DMS53 treated with DMSO at 0.1 percent for 48 hours (cell line): ENCODE data around the gene MAPKAP1.
"Not testable (repeated sequence)": the region's sequence is repeated elsewhere in the genome, so short reads cannot be mapped to it uniquely, and the experiment has no call there.

Source experiments
- DNase-seq: peaks from one replicate; lab custom pipeline; 2025; ENCODE audit not compliant: unreplicated experiment; lab: John Stamatoyannopoulos, UW

The MAPKAP1 gene

GRCh38 chr9:125732562-125732961 lies 25.6 kb upstream of the MAPKAP1 start:
- DNase-seq = no peak

GRCh38 chr9:125730168-125730567 lies 23.2 kb upstream of the MAPKAP1 start:
- no peak for DNase-seq

GRCh38 chr9:125726456-125727132 lies 19.6 kb upstream of the MAPKAP1 start:
- DNase-seq = no peak

- DNase-seq = no peak
Measured at GRCh38 chr9:125707472-125707804, 430 bp upstream of the MAPKAP1 start.

- DNase-seq = no peak
Measured at GRCh38 chr9:125705893-125706292, 1.1 kb downstream of the MAPKAP1 start.

- no peak for DNase-seq
Measured at GRCh38 chr9:125703662-125704061, 3.3 kb downstream of the MAPKAP1 start.

- no peak for DNase-seq
Measured at GRCh38 chr9:125701351-125701750, 5.7 kb downstream of the MAPKAP1 start.

GRCh38 chr9:125700791-125701190 lies 6.2 kb downstream of the MAPKAP1 start:
- DNase-seq = no peak

- no peak for DNase-seq
Measured at GRCh38 chr9:125699870-125700269, 7.1 kb downstream of the MAPKAP1 start.

- no peak for DNase-seq
Measured at GRCh38 chr9:125696106-125696647, 10.8 kb downstream of the MAPKAP1 start.

GRCh38 chr9:125695548-125695947 lies 11.5 kb downstream of the MAPKAP1 start:
- not testable (repeated sequence) for DNase-seq

GRCh38 chr9:125694478-125694877 lies 12.5 kb downstream of the MAPKAP1 start:
- DNase-seq = no peak

GRCh38 chr9:125693492-125693891 lies 13.5 kb downstream of the MAPKAP1 start:
- not testable (repeated sequence) for DNase-seq

GRCh38 chr9:125691869-125692268 lies 15.1 kb downstream of the MAPKAP1 start:
- no peak for DNase-seq

GRCh38 chr9:125690679-125691078 lies 16.3 kb downstream of the MAPKAP1 start:
- DNase-seq = no peak

GRCh38 chr9:125687163-125687863 lies 19.7 kb downstream of the MAPKAP1 start:
- DNase-seq = no peak

GRCh38 chr9:125685167-125685566 lies 21.8 kb downstream of the MAPKAP1 start:
- no peak for DNase-seq

- no peak for DNase-seq
Measured at GRCh38 chr9:125683486-125683885, 23.5 kb downstream of the MAPKAP1 start.

- no peak for DNase-seq
Measured at GRCh38 chr9:125682340-125682739, 24.7 kb downstream of the MAPKAP1 start.

- no peak for DNase-seq
Measured at GRCh38 chr9:125681657-125682056, 25.4 kb downstream of the MAPKAP1 start.

GRCh38 chr9:125681086-125681622 lies 25.9 kb downstream of the MAPKAP1 start:
- no peak for DNase-seq

GRCh38 chr9:125680445-125680844 lies 26.6 kb downstream of the MAPKAP1 start:
- no peak for DNase-seq
